Left cardiac atrium (tissue), 4 donors: ENCODE measurements around the gene TENM3. TPM values are rescaled to one million over a fixed set of nuclear protein-coding genes. Genes with fewer than 3 reads are reported as not detected.

Experiments
- ATAC-seq, 2 donors: fragments of 200-7000 bp; cut with Tn5 transposase; one replicate each; pipeline ENCODE4 v1.9.1; 2020; ENCODE audit warnings: mild to moderate bottlenecking in 2 of 2, moderate library complexity in 2 of 2
- DNase-seq: peaks from one replicate; pipeline ENCODE4 v3.0.0-alpha.2; 2020
- intact Hi-C, 2 donors: fragments of 100-400 bp; cut with DNase I; formaldehyde crosslinking; loops; one replicate each; pipeline versions ENCODE4 v1.14.1 to v1.15.1; 2022 to 2023
- total RNA-seq, 2 donors: library from RNA; stranded (reverse); fragmentation: NEBNext Ultra II Directional; extraction: Animal tissue kit (Norgen Biotek cat#: 25700); gene quantifications; one replicate each; pipeline ENCODE4 v1.2.1, GENCODE V29; 2021
- donor health status: DM: no; HTN: yes; CAD: no.
- donor health status: DM: no; HTN: yes; CAD: no; lungs with severe emphysema.
- donor health status: DM: yes; HTN: yes; CAD: no.
- donor health status: Dilated cardiomyopathy.

The TENM3 gene
- total RNA-seq, 2 donors from 2014 or later, result 6.6 to 9.2 TPM

GRCh38 chr4:182519528-182519927 is 276.3 kb downstream of the TENM3 start:
- ATAC-seq, result no peak
- intact Hi-C loops, result no loop called here

GRCh38 chr4:182521011-182521410 is 277.8 kb downstream of the TENM3 start:
- no peak for DNase-seq
- ATAC-seq, result no peak
- intact Hi-C loops, result no loop called here

More at GRCh38 chr4:182519528-182519927, 276.3 kb downstream of the TENM3 start:
- no peak for DNase-seq

GRCh38 chr4:182528819-182529218 is 285.6 kb downstream of the TENM3 start:
- no peak for DNase-seq
- intact Hi-C loops, result no loop called here
- ATAC-seq, result no peak

GRCh38 chr4:182530451-182530850 is 287.2 kb downstream of the TENM3 start:
- ATAC-seq (no peak), DNase-seq (no peak)
- intact Hi-C loops, result no loop called here

- DNase-seq, result no peak
- no peak for ATAC-seq
- intact Hi-C loops, result no loop called here
These were observed 288.5 kb downstream of the TENM3 start for GRCh38 chr4:182531555-182532162.

- no peak for DNase-seq
- ATAC-seq, result no peak
- intact Hi-C loops, result no loop called here
These were observed 289.2 kb downstream of the TENM3 start for GRCh38 chr4:182532441-182532840.

GRCh38 chr4:182533964-182534363 is 290.8 kb downstream of the TENM3 start:
- no peak for DNase-seq
- ATAC-seq, result no peak
- intact Hi-C loops, result no loop called here

- DNase-seq (no peak), ATAC-seq (peak in 1 of 2 donors; percentile 43)
- intact Hi-C loops, result no loop called here
These were observed 293.1 kb downstream of the TENM3 start for GRCh38 chr4:182536221-182536811.

GRCh38 chr4:182537031-182537795 is 294.0 kb downstream of the TENM3 start:
- DNase-seq (no peak), ATAC-seq (no peak)
- intact Hi-C loops, result no loop called here

- ATAC-seq, result no peak
- intact Hi-C loops, result no loop called here
- no peak for DNase-seq
These were observed 294.8 kb downstream of the TENM3 start for GRCh38 chr4:182538031-182538430.

GRCh38 chr4:182540496-182540895 is 297.3 kb downstream of the TENM3 start:
- ATAC-seq, result no peak
- DNase-seq, result no peak
- intact Hi-C loops, result no loop called here

GRCh38 chr4:182547435-182547834 is 304.2 kb downstream of the TENM3 start:
- DNase-seq, result no peak
- intact Hi-C loops, result no loop called here

GRCh38 chr4:182548156-182548555 is 305.0 kb downstream of the TENM3 start:
- DNase-seq (no peak), ATAC-seq (no peak)
- intact Hi-C loops, result no loop called here

More at GRCh38 chr4:182547435-182547834, 304.2 kb downstream of the TENM3 start:
- no peak for ATAC-seq

- DNase-seq (no peak), ATAC-seq (no peak)
- intact Hi-C loops, result no loop called here
These were observed 306.2 kb downstream of the TENM3 start for GRCh38 chr4:182549356-182549755.

GRCh38 chr4:182552948-182553347 is 309.7 kb downstream of the TENM3 start:
- intact Hi-C loops, result no loop called here
- ATAC-seq, result no peak

GRCh38 chr4:182553653-182554052 is 310.5 kb downstream of the TENM3 start:
- ATAC-seq (no peak), DNase-seq (no peak)
- intact Hi-C loops, result no loop called here

More at GRCh38 chr4:182552948-182553347, 309.7 kb downstream of the TENM3 start:
- no peak for DNase-seq

- ATAC-seq (no peak), DNase-seq (no peak)
- intact Hi-C loops, result no loop called here
These were observed 311.5 kb downstream of the TENM3 start for GRCh38 chr4:182554736-182555135.

- ATAC-seq (peak; percentile 34 to 53), DNase-seq (no peak)
- intact Hi-C loops, result no loop called here
These were observed 312.8 kb downstream of the TENM3 start for GRCh38 chr4:182555997-182556418.

GRCh38 chr4:182556580-182556979 is 313.4 kb downstream of the TENM3 start:
- intact Hi-C loops, result no loop called here
- no peak for ATAC-seq
- DNase-seq, result no peak

GRCh38 chr4:182560358-182560757 is 317.2 kb downstream of the TENM3 start:
- DNase-seq, result no peak
- no peak for ATAC-seq
- intact Hi-C loops, result no loop called here
